Islet precursor cell (in vitro differentiated cells): Measurements from ENCODE around the gene ADK.

ENCODE experiments used
- DNase-seq: peaks from one replicate; pipeline ENCODE4 v3.0.0-alpha.2; 2018

ADK gene

DNA sequence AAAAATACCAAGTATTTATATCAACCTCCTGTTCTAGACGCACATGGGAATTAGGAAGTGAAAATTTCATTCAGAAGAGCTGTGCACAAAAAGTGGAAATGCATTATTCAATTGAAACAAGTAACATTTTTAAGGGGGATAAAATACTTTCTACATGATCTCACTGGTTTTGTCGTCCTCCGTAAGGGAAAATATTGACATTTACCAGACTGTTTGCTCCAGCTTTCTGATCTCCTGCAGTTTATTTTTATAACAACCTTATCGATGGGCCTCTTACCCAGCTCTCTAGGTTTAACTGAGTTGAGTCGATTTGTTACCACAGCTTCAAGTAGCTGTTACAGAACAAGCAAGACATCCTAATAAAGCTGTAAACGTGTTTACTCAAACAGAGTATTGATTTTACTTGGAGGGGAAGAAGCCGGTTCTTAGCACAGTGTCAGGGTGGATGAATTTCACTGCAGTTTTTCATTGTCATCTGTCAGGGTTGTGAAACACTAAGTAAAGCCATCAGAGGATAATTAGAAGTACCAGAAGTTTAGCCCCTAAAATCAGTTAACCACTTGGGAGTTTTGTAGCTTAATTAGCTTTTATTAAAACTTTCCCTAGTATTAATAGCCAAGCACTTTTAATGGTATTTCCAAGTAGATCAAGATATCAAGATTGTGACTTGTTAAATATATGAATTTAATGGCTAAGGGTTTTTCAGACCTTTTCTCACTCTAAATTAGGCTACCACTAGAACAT lies 532.8 kb downstream of the ADK start:
- DNase-seq = no peak

DNA sequence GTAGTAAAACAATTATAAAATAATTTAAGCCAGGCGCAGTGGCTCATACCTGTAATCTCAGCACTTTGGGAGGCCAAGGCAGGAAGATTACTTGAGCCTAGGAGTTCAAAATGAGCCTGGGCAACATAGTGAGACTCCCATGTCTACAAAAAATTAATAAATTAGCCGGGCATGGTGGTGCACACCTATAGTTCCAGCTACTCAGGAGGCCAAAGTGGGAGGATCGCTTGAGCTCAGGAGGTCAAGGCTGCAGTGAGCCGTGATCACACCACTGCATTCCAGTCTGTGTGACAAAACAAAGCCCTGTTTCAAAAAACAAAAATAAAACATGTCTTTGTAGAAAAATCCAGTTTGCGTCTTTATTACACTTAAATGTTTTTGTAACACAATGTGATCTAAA lies 533.4 kb downstream of the ADK start:
- DNase-seq = no peak

DNA sequence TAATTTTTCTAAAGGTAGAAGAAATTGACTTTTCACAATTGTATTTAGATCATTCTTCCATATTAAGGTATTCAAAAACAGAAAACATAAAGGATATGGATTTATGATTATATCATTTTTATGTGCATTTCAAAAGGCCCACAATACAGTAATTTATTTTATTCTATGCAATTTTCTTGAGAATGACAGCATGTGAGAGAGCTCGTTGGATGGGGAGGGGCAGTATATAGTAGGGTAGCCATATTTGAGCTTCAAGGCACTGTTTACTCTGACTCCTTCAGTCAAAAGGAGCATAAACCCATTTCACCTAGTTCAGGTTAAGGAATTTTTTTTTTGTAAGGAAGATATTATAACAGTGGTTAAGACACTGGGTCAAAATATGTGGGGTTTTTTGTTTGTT lies 534.5 kb downstream of the ADK start:
- DNase-seq = no peak

DNA sequence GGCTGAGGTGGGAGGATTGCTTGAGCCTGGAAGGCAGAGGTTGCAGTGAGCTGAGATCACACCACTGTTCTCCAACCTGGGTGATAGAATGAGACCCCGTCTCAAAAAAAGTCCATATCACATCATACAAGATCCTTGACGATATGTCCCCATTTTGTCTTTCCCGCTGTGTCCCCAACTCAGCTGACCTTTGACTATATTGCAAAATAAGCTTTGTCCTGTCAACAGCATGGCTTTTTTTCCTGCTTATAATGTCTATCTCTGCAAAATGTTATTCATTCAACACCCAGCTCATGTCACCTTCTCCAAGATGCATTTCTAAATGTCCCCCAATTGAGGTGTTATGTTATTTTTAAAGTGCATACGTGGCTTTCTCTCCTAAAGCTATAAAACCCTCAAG lies 539.4 kb downstream of the ADK start:
- no peak for DNase-seq

DNA sequence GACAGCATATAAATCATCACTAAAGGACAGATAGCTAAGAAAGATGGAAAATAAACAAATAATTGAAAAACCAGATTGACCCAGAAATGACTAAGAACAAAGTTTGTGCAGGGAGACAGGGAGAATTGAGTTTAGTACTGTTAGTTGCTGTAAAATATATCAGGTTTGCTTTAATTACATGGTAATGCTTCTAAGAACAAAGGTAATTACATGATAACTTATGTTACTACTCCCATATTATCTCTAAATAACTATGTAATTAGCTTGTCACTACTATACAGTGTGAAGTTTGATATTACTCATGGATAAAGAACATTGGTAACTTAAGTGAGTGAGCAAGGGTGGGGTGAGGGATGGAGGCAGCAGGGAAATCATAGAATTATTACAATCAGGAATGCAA lies 540.1 kb downstream of the ADK start:
- DNase-seq = no peak

DNA sequence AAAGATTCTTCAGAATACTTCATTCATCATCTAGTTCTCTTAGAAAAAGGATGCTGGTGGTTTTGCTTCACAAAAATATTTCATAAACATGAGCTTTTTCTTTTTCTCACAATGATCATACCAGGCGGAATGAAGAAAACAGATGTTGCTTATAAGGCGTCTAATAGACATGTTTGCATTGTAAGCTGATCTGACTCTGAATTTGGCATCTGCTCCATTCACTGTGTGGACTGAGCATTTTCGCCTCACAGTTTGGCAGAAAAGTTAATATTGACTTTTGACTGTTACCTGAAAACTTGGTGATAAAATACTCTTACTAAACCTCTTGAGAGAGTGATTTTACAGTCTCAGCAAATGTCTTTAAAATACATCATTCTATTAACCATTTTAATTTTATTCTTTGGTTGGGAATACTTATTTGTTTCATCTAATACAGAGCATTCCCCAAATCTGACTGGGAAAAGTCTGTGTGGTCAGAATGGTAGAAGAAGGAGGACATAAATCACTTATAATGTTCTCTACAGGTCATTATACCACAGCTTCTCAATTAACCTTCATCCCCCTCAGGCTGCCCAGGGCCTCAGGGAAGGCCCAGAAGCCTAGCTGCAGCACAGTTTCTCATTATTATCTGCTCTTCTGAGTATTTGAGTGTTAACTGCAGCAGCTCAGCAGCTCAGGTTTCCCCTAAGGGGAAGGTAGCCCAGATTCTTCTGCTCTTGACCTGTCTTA lies 553.8 kb downstream of the ADK start:
- DNase-seq = no peak

DNA sequence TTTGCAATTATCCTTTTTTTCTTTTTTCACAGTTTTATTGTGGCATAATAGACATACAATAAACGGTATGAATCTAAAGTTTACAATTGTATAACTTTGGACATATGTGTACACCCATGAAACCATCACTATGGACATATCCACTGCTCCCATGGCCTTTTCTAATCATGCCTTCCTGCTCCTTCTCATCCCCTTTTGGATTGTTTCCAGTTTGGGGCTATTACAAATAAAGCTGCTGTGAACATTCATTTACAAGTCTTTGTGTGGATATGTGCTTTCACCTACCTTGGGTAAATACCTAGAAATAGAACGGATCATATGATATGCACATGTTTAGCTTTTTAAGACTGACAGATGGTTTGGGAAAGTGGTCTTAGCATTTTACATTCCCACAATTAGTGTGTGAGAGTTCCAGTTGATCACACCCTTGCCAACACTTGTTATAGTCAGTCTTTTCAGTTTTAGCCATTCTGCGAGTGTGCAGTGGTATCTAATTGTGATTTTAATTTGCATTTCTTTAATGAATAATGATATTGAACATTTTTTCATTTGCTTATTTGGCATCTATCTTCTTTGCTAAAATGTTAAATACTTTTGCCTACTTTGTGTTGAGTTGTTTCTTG lies 554.4 kb downstream of the ADK start:
- no peak for DNase-seq

DNA sequence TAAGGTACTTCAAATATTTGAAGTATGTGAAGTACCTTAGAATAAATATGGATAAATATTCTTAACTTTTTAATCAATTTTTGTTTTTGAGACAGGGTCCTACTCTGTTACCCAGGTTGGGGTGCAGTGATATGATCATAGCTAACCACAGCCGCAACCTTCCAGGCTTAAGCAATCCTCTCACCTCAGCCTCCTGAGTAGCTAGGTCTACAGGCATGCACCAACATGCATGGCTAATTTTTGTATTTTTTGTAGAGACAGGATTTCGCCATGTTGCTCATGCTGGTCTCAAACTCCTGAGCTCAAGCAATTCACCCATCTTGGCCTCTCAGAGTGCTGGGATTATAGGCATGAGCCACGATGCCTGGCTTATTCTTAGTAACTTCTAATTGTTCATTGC lies 555.9 kb downstream of the ADK start:
- no peak for DNase-seq

DNA sequence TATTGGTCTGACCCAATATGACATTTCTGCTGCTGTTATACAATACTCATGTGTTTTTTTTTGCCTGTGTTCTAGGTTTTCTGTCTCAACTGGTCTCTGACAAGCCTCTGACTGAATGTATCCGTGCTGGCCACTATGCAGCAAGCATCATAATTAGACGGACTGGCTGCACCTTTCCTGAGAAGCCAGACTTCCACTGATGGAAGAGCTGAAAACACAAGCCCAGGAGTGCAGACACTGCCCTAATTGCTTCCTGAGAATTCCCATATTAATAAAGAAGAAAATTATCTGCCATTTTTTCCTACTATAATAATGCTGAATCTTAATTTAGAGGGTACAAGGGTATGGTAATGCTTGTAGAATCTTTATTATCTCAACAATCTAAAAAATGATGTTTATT lies 557.2 kb downstream of the ADK start:
- DNase-seq = no peak

DNA sequence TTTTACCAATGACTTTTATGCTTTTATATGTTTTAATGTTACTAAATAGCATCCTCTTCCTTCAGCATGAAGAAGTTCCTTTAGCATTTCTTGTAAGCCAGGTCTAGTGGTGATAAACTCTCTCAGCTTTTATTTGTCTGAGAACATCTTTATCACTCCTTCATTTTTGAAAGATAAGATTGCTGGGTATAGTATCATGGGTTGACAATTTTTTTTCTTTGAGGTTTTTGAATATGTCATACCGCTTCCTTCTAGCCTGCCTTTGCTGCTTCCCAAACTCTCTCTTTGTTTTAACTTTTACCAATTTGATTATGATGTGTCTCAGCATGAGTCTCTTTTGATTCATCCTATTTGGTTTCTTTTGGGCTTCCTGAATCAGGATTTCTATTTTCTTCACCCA lies 567.2 kb downstream of the ADK start:
- DNase-seq = no peak

DNA sequence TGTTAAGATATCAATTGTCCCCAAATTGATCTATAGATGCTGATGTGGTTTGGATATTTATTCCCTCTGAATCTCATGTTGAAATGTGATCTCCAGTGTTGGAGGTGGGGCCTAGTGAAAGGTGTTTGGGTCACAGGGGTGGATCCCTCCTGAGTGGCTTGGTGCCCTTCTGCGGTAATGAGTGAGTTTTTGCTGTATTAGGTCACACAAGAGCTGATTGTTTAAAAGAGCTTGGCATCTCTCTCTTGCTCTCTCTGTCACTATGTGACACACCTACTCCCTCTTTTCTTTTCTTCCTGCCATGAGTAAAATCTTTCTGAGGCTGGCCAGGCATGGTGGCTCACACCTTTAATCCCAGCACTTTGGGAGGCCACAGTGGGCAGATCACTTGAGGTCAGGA lies 577.2 kb downstream of the ADK start:
- DNase-seq = no peak

DNA sequence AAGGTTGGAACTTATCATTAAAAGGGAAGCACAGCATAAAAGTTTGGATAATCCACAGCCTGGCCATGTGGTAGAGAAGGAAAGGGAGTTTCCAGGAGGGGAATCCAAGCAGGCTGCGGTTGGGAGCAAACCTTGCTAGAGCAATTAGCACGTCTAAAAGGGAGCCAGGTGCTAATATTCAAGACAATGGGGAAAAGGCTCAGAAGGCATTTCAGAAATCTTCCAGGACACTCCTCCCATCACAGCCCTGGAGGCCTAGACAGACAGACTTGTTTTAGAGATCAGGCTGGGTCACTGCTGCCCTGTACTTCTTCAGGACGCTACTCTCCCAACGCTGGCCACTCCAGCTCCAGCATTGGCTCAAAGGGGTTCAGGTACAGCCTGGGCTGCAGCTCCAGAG lies 579.2 kb downstream of the ADK start:
- no peak for DNase-seq

DNA sequence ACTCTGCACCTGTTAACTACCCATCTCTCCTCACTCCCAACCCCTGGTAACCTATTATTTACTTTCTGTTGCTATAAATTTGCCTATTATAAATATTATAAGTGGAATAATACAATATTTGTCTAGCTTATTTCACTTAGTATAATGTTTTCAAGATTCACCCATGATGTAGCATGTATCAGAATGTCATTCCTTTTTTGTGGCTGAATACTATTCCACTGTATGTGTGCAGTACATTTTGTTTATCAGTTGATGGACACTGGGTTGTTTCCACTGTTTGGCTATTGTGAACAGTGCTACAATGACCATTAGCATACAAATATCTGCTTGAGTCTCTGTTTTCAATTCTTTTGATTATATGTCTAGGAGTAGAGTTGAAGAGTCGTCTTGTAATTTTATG lies 582.6 kb downstream of the ADK start:
- no peak for DNase-seq

DNA sequence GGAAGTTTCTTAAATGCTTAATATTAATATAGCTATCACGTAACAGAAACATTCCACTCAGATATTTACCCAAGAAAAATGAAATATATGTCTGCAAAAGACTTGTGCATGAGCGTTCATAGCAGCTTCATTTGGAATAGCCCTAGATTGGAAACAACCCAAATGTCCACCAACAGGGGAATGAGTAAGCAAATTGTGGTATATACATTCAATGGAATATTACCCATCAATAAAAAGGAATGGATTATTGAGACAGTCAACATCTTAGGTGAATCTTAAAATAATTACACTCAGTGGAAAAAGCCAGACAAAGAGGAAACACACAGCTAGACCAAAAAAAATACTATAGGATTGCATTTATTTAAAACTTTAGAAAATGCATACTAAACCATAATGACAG lies 585.0 kb downstream of the ADK start:
- DNase-seq = no peak

DNA sequence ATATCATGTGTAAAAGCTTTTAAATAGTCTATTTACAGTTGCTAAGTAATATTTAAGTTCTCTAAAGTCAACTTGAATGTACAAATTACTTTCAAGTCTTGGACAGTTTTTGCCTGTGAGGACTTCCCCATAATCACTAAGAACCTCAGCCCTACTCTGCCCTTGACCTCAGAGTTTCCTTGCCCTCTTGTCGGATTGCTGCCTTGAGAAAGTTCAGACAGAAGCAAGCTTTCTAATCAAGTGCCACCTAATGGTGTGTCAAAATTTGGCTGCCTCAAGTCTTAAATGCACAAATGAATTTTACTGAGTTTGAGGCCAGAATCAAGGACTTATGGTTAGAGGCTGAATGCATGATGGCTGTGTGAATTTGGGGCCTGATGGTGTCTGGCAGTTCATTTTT lies 587.0 kb downstream of the ADK start:
- no peak for DNase-seq

DNA sequence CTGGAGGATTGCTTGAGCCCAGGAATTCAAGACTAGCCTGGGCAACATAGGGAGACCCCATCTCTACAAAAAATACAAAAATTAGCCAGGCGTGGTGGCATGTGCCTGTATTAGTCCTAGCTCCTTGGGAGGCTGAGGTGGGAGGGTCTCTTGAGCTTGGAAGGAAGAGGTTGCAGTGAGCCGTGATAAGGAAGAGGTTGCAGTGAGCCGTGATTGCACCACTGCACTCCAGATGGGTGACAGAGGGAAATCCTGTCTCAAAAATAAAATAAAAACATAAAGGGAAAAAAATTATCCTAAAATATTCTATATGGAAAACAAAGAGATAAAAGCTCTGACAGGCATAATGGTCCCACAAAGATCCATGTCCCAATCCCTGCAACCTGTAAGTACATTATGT lies 587.5 kb downstream of the ADK start:
- no peak for DNase-seq

DNA sequence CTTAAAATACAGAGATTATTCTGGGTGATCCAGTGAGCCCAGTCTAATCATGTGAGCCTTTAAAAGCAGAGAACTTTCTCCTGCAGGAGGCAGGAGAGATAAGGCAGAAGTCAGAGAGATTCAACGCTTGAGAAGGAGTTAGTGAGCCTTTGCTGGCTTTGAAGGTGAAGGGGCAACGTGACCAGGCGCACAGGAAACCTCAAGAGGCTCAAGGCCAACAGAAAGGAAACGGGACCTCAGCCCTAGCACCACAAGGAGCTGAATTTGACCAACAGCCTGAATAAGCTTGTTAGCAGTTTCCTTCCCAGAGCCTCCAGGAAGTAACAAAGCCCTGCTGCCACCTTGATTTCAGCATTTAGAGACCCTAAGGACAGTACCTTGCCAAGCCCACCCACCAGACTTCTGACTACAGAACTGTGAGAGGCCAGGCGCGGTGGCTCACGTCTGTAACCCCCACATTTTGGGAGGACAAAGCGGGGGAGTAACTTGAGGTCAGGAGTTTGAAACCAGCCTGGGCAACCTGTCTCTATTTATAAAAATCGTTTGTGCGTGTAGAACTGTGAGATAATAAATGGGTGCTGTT lies 588.1 kb downstream of the ADK start:
- DNase-seq = no peak

DNA sequence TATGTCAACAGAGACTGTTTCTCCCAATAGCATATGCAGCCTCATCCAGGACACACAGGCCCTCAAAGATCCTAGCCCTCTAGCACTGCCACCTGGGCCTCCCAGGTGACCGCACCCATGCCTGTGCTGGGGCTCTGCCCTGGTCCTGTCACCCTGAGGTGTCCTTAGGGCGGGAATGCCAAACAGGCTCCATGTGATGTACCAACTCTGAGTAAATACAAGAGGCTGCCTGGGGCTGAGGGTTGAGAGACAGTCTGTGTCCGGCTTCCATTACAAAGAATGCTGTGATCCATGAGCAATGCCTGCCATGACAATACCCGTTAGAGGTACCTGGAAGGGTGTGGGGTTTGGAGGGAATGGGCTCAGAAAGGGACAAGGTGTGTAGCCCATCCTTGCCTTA lies 592.4 kb downstream of the ADK start:
- DNase-seq = peak; percentile 50

DNA sequence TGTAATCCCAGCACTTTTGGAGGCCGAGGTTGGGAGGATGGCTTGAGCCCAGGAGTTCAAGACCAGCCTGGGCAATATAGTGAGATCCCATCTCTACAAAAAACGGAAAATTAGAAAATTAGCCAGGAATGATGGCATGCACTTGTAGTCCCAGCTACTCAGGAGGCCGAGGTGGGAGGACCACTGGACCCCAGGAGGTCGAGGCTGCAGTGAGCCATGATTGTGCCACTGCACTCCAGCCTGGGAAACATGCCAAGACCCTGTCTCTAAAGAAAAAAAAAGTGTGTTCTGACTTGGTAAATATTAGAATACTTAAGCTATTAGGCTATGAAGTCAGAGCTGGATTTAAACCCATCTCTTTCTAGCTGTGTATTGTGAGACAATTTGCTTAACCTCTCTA lies 594.4 kb downstream of the ADK start:
- DNase-seq = no peak

DNA sequence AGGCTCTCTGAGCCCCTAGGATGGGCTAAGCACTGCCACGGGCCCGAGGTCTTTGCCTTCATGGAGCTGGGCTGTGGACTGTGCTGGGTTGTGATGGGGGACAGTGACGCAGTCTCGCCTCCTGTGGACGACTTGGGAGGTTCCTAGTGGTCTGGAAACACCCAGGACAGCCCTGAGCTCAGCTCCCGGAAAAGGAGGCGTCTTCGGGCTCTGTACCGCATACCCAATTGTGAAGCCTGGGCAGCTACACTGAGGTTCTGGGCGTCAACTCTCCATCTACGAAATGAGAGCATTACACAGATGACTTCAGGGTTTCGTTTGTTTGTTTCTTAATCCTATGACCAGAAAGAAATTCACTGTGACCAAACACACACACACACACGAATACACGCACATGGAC lies 595.8 kb downstream of the ADK start:
- DNase-seq = no peak

DNA sequence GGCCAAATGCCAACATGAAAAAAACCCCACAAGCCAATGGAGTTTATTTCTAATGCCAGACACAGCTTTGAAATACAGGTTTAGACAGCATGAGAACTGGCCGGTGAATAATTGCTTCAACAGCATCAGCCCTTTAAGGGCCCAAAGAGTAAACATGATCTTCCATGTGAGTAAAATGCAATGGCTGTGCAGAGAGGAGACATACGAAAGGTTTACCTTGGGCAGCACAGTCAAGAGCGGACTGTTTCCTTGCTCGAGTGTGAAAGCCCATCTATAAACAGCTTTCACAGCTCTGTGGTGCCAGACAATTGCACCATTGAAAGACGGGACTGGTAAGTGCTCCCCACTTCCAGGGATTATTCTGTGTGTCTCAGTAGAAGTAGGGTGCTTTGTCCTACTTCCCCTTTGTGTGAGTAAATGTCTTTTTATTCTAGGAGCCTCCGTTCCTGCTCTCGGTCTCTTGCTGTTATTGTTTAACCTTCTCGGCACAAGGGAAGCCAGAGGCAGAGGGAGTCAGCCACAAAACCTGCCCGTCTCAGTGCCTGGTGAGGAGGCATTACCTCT lies 597.5 kb downstream of the ADK start:
- DNase-seq = no peak

DNA sequence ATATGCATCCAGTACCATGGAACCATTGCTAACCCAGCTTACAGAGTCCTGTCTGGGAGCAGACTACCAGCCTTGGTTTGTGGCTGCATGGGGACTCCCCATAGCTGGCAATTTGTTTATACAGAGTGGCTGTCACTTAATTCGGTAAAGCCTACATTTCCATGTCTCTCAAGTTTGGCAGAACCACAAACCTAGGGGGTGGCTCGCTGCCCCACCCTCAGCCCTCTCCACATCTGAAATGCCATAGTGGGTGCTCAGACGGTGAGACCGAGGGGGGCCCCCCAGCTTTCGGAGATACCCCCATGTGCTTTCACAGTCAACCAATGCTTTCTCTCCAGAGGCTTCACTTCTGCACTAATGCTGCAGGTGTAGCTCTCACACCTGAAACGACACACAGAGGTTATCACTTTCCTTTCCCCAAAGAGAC lies 599.8 kb downstream of the ADK start:
- DNase-seq = no peak

DNA sequence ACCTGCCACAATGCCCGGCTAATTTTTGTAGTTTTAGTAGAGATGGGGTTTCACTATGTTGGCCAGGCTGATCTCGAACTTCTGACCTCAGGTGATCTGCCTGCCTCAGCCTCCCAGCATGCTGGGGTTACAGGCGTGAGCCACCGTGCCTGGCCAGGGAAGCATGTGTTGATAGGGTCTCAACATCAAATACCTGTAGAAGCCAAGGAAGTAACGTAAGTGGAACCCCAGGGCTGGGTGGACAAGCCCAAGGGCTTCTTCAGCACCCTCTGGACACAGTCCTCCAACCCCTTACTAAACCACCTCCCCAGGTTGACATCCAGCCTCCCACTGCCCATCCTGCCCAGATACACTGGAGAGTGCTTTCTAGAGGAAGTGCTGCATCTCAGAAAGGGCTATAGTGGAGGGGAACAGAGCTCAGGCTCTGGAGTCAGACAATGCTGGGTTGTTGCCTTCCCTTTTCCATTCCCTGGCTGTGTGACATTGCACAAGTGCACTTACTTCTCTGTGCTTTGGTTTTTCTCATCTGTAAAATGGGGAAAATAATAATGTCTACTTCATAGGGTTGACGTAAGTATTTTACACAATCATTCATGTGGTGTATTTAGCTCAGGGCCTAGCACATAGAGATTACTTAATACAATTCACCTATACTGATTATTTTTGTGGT lies 601.5 kb downstream of the ADK start:
- no peak for DNase-seq
